IPS DF 4.7 (cell line): ENCODE measurements around the gene TRIM21.
A peak's percentile ranks its signal among the peaks of the same experiment; 100 is the strongest.
"Not testable (repeated sequence)": the region's sequence is repeated elsewhere in the genome, so short reads cannot be mapped to it uniquely, and the experiment has no call there.

Source experiments
- DNase-seq: peaks from one replicate; pipeline ENCODE4 v3.0.0-alpha.2; 2013; ENCODE audit warnings: low spot score; ENCODE audit errors: extremely low read depth

TRIM21 gene

DNA sequence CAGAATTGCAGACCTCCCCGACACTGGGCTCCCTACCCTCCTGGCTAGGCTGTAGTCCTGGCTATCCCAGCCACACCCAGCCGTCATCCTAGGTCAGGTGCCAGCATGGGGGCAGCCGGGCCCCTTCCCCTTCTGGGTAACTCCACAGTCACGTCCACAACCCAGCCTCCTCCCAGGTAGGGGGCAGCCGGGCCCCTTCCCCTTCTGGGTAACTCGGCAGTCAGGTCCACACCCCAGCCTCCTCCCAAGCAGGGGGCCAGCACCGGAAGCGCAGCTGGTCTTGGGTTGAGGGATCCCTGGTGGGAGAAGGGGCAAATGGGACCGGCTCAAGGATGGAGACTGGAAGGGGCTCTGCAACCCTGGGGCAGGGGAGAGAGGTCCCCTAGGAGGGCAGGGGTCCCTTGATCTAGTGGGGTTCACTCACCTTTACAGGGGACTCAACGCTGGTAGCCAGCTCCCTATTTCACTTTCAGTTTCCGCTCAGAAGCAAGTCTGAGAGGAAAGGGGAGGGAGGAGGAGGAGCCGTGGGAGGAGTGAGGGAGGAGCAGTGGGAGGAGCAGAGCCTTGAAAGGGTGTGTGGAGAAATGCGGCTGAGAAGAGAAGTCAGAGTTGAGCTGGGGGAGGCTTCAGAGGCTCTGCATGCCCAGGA lies at the start of gene TRIM21:
Gene TRIM21 (minus strand): TSS at position 494 of the 649 bp plus-strand sequence. CDS start 3,293 bp downstream, outside the sequence.
- DNase-seq: peak; percentile 62

DNA sequence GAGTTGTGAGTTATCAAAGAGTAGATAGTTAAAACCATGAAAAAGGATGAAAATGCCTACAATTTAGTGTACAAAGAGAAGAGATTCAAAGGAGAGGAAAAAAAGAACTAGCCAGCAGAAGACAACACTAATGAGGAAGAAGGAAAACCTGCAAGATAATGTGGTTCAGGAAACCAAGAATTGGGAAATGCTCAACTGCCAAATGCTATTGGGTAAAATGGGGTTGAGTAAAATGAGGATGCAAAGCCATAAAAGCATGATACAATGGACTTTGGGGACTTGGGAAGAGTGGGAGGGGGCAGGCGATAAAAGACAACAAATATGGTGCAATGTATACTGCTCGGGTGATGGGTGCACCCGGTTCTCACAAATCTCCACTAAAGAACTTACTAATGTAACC lies 48.0 kb upstream of the TRIM21 start:
- no peak for DNase-seq

DNA sequence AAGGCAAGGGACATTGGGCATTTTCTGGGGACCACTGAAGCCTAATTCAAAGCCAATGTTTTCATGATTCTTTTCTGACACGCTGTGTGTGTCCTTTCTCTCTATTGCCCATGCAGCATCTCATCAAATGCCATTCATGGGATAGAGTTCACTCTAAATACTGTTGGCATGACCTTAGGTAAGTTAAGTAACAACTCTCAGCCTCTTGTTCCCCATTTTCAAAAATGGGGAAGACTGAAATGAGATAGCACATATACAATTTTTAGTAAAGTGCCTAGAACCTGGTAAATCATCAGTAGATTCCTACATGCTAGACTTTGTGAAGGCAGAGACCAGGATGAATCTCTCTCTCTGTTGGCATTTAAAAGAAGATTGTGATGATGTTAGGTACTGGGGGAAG lies 42.9 kb upstream of the TRIM21 start:
- no peak for DNase-seq

DNA sequence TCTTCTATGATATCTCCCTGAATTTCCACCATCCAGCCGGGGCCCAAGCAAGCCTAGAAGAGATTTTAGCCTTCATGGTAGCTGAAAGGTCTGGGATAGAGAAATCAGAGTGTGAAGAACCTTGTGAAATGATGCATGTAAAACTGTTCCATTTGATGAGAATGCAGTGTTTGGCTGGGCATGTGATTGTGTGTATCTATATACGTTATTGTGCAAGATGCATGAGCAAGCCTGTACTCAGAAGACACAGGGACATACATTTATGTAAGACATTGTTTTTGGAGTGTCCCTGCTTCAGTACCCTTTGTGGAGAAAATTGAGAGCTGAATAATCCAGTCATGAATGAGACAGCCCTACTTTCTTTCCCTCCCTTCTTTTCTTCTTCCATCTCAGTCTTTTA lies 40.4 kb upstream of the TRIM21 start:
- DNase-seq: no peak

DNA sequence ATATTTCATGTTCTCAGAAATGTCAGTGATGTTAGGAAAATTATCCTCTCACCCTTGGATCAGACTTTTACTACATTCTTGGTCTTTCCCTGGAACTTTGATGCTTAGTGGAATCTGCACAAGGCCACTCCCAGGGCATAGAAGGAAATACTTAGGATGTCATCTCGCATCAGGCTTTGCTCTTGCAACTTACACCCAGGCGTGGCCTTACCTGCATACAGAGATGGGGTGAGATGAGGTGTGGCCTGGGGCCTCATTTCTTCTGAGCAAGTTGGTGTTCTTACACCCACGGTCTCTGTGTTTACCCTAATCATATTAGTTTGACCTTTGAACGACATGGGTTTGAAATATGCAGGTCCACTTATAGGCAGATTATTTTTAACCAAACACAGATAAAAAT lies 36.5 kb upstream of the TRIM21 start:
- no peak for DNase-seq

DNA sequence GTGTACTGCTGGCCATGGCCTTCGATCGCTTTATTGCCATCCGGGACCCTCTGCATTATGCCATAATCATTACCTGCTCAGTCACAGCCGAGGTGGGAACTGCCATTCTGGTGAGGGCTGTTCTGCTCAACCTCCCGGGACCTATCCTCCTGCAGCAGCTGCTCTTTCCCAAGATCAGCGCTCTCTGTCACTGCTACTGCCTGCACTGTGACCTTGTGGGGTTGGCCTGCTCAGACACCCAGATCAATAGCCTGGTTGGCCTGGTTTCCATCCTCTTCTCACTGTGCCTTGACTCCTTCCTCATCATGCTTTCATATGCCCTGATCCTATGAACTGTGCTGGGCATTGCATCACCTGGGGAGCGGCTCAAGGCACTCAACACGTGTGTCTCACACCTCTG lies 24.9 kb upstream of the TRIM21 start:
- DNase-seq: no peak

DNA sequence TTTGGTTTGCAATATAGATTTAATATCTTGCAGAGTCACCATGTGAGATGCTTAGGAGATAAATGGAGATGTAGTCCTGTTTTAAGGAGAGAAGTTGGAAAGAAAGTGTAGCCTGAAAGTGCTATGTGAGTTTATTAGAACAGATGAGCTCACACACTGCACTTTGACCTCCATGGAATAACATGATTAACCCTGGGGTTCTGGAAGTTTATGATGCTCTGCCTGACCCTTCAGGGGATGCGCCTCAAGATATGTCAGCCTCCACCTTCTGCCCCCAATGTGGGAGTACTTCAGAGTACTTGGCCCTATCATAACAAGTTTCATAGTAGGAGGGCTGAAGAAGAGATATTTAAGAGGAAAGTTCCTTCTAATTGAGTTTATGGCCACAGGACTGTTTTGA lies 23.3 kb upstream of the TRIM21 start:
- DNase-seq: no peak

DNA sequence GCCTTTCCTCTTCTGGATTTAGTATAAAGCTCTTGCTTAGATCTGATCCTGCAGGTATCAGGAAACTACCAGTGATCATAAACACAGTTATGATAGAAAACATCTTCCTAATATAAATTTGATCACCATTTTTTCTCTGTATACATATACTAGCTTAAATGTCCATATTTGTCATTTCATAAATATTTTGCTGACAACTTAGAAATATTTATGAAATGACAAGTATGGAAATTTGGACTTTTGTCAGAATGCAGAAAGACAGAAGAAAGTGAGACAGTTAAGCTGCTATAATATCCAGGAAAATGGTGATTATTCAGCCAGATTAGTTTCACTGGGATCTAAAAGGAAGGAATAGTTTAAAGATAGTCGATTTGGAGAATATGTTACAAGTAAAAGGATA lies 22.8 kb upstream of the TRIM21 start:
- DNase-seq: no peak

DNA sequence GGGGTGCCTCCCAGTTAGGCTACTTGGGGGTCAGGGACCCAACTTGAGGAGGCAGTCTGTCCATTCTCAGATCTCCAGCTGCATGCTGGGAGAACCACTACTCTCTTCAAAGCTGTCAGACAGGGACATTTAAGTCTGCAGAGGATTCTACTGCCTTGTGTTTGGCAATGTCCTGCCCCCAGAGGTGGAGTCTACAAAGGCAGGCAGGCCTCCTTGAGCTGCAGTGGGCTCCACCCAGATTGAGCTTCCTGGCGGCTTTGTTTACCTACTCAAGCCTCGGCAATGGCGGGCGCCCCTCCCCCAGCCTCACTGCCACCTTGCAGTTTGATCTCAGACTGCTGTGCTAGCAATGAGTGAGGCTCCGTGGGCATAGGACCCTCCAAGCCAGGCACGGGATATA lies 12.7 kb upstream of the TRIM21 start:
- DNase-seq: not testable (repeated sequence)

DNA sequence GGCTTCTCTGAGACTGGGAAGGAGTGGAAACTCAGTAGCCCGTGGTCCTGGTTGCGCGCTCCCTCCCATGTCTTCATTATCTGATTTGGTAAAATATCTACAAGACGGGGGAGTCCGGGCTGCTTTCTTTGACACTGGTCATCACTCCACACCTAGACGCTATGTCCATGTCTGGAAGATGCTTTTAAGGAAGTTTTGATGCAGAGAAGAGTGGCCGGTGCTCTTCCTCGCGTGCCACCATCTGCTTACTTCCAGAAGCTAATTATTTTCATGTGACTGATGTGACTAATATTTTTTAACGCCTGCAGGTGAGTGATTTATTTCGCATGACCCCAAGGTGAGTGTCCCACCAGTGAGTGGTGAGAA lies 339 bp upstream of the TRIM21 start:
- no peak for DNase-seq

DNA sequence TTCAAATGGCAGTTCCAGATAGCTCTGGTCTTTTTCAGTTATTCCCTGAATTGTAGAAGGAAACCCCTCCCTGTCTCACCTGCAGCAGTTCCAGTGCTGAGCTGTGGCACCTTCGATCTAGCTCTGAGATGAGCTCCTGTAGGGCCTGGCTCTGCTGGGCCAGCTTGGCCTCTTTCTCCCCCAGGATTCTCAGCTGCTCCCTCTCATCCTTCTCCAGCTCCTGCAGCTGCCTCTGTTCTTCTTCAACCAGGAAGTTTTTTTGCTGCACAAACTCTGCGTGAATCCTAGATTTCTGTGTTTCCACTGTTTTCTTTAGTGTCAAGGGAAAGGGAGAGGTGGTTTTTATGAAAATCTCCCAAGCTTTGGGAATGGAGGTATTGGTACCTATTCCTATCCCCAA lies 5.3 kb downstream of the TRIM21 start:
- DNase-seq: no peak

DNA sequence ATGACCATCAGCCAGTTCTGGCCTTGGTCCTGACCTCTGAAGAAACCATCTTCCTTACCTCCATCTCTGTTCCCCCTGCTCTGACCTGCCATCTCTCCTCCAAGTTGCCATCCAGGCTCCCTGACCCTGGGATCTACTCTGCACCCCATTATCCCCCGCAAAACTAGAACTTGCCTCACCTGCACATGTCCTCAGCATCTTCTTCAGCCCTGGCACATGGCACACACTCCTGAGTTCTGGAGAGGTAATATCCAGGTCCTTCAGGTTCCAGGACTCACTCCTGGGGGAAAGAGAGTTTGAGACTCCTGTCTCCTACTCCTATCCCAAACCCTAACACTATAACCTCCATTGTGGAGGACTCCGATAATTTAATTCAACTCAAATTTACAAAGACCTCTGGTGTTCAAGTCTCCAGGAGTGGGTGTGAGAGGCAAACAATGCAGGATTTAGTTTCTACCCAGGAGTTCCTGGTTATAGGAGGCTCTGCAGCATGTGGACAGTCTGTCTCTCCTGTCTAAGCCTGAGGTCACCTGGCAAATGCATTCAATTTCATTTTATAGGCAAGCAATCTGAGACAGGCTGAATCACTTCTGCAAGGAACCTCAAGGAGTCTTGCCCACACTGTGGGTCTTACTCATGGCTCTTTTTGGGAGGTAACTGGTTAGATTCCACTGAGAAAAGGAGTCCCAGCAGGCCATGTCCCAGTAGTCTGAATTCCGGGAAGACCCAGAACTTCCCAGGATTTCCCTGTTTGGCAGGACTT lies 7.3 kb downstream of the TRIM21 start:
- DNase-seq: no peak

DNA sequence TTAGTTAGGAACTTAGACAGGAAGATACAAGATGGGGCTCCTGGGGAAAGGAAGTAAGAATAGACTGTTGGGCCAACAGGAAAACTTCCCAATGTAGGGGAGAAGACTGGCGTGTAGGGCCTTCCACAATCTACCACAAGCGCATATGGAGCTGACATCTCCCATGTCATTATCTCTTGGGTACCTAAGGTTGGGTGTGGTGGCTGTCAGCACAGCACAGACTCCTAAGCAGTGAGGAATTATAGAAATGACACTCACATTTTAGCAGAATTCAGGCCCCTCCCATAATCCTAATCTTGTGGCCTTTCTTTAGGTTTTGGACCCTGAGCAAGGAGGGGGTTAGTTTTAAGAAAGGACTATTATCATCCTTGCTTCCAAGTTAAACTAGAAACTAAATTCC lies 11.6 kb downstream of the TRIM21 start:
- DNase-seq: no peak

DNA sequence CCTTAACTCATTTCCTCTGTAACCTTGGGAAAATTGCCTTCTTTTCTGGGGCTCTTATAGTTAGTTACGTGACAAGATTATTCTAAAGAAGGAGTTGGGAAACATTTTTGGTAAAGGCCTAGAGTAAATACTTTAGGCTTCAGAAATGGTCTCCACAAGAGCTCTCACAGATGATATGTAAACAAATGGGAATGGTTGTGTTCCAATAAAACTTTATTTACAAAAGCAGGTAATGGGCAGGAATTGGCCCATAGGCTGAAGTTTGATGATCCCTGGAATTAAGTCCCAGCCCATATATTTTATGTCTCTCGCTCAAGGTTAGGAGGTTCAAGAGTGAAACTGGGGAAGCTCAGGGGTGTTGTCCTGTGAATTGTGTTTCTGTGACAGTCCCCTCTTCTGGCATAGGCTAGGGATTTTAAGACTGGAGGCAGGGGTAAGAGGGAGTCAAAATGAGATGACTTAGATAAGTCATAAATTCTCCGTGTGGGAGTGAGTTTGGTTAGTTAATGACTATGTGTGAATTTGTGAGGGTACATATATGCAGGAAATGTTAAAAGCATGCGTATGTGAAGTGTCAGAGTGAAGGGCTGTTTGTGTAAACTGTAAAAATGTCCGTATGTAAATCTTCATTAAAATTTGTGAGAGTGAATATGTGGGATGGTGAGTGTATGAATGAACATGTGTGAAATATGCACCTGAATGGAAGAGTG lies 17.9 kb downstream of the TRIM21 start:
- no peak for DNase-seq

DNA sequence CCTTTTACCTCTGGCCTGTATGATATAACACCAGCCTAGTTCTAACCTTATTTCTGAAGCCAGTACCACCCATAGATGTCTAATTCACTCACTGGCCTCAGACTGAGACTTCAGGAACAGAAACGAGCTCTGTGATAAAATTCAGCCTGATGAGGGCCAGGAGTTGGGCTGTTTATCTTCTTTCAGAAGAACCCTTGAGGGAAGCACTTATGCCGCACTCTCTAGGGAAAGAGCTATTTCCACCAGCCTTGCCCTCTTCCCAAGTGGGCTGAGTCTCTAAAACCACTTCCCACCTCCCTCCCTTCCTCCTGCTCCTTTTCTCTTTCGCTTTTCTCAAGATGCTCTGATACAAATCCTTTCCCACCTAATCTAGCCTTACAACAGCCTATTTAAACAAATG lies 23.3 kb downstream of the TRIM21 start:
- DNase-seq: no peak

DNA sequence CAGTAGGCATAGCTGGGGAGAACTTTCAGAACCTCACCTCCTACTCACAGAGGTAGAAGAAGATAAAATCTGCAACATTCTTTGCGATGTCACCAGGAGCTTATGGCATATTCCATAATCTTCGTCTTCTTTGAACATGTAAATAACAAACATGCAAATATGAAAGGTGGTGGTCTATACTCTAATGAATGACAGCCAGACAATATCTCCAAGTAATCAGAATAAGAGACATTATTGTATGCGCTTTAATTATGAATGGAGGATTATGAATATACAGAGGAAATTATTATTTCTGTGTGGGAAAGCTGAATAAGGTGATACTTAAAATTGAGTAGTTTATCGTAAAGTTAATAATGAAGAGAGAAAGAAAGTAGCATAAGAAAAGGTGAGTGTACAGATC lies 25.2 kb downstream of the TRIM21 start, which contains the start of gene OR52B4:
Gene OR52B4 (minus strand): TSS at position 101 of the 400 bp plus-strand sequence. CDS start 91 bp downstream, at position 10.
- DNase-seq: no peak

DNA sequence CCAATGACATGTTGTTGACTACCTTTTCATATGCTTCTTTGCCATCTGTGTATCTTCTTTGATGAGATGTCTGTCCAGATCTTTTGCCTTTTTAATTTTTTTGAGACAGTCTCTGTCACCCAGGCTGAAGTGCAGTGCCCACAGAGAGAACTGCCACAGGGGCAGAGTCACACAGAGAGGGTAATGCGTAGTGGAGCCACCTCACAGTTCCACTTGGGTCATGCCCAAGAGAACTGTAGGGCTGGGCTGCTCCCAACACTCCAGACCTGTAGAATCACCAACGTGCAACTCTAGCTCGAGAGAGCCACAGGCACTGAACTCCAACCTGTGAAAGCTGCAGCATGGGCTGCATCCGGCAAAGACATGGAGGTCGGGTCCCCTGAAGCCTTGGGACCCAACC lies 45.4 kb downstream of the TRIM21 start:
- DNase-seq: not testable (repeated sequence)

DNA sequence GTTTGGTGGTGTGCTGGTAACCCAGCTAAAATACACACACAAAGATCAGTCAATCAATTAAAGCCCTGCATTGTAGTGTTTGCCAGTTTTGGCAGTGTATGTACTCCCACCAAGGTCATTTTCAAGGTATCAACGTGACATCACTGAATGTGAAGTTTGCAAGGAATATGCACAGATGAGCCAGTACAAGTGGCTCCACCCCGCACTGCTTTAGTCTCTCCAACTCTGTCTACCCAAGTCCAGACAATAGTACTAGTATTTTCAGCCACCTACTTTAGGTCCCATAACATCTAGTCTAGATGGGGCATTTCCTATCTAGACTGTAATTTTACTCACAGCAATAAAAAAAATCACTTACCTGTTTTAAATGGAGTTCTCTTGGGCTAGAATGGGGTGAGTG lies 48.1 kb downstream of the TRIM21 start:
- DNase-seq: not testable (repeated sequence)
